Heart left ventricle (tissue), 16 donors: ENCODE results near the gene MCTP1. TPM values are rescaled to one million over a fixed set of nuclear protein-coding genes. Genes with fewer than 3 reads are reported as not detected.

Experiments
- ATAC-seq, 4 donors: fragments of 200-7000 bp; cut with Tn5 transposase; one replicate each; pipeline ENCODE4 v1.9.1; 2020 to 2022; ENCODE audit warnings: moderate library complexity in 4 of 4, mild to moderate bottlenecking in 3 of 4, moderate number of reproducible peaks in 1 of 4
- DNase-seq, 5 donors: peaks; one replicate each; pipeline ENCODE4 v3.0.0-alpha.2; 2020
- H3K27ac ChIP-seq, 12 donors: fragments of 200-600 bp; sonication (generic) in 4 of 12; one replicate each; pipeline versions ENCODE4 v1.5.0 to v1.8.0; 2016 to 2022; ENCODE audit warnings: mild to moderate bottlenecking in 2 of 12
- H3K27me3 ChIP-seq, 9 donors: fragments of 200-600 bp; sonication (generic) in 2 of 9; one replicate each; pipeline versions ENCODE4 v1.5.1 to v1.8.0; 2016 to 2022; ENCODE audit warnings: mild to moderate bottlenecking in 3 of 9
- H3K36me3 ChIP-seq, 9 donors: fragments of 200-600 bp; sonication (generic) in 2 of 9; one replicate each; pipeline versions ENCODE4 v1.5.0 to v1.8.0; 2018 to 2022; ENCODE audit warnings: mild to moderate bottlenecking in 2 of 9
- H3K4me1 ChIP-seq, 12 donors: fragments of 200-600 bp; sonication (generic) in 4 of 12; one replicate each; pipeline versions ENCODE4 v1.5.0 to v1.8.0; 2016 to 2022; ENCODE audit warnings: mild to moderate bottlenecking in 3 of 12
- H3K4me3 ChIP-seq, 12 donors: fragments of 200-600 bp; sonication (generic) in 4 of 12; one replicate each; pipeline versions ENCODE4 v1.5.0 to v1.8.0; 2017 to 2022; ENCODE audit warnings: mild to moderate bottlenecking in 9 of 12, moderate library complexity in 4 of 12
- H3K9me3 ChIP-seq, 12 donors: fragments of 200-600 bp; sonication (generic) in 4 of 12; one replicate each; pipeline versions ENCODE4 v1.5.0 to v1.8.0; 2016 to 2022; ENCODE audit warnings: mild to moderate bottlenecking in 1 of 12
- CTCF ChIP-seq, 12 donors: fragments of 200-600 bp; sonication (generic) in 4 of 12; IDR thresholded peaks; one replicate each; pipeline versions ENCODE4 v1.5.0 to v1.8.0; 2018 to 2022; ENCODE audit warnings: antibody characterized with exemption in 12 of 12, mild to moderate bottlenecking in 5 of 12
- POLR2A ChIP-seq, 2 donors: fragments of 450-650 bp; IDR thresholded peaks; one replicate each; pipeline ENCODE4 v1.6.1; 2017; ENCODE audit warnings: antibody characterized with exemption in 2 of 2, mild to moderate bottlenecking in 2 of 2, moderate library complexity in 2 of 2
- WGBS, 4 donors: extraction: QIAGEN DNeasy Blood & Tissue Kit in 2 of 4; methylation state at CpG; one replicate each; pipeline versions ENCODE4 v1.1.5 to v1.1.7; 2013 to 2018; 5-methylcytosine and 5-hydroxymethylcytosine counted together
- intact Hi-C, 10 donors: fragments of 100-400 bp; cut with DNase I; formaldehyde crosslinking; loops; one replicate each; pipeline versions ENCODE4 v1.11.1 to v1.14.2; 2022
- polyA plus RNA-seq, 2 donors: library from polyadenylated mRNA; stranded (reverse); fragments of 200-250 nt; gene quantifications; one replicate each; pipeline ENCODE4 v1.2.3, GENCODE V29; 2013
- total RNA-seq, 9 donors: library from RNA; depleted of rRNA in 2 of 9; stranded (reverse); fragments of >200 nt in 2 of 9; fragmentation: NEBNext Ultra II Directional in 3 of 9; extraction: Animal tissue kit (Norgen Biotek cat#: 25700) in 3 of 9; gene quantifications; one replicate each; pipeline versions ENCODE4 v1.1.0 to v1.2.4, GENCODE V29; 2016 to 2023
- donor health status: ischemic (EF 13 %, LVEDD 7.1; RV severe dilation, severe dysfunction).
- donor health status: healthy with polysubstance abuse.
- donor health status: DM: no; HTN: yes; CAD: no.
- donor health status: DM: no; HTN: no; CAD: no.
- donor health status: ischemic (EF 25% LVEDD 6.9; RV normal size, moderate dysfunction).
- donor health status: ischemic (EF 25% LVEDD 5.7; RV mildly dilated, moderate dysfunction).
- donor health status: healthy.
- donor health status: DM: yes; HTN: yes; CAD: no.
- donor health status: ischemic (EF 35%, LVEDD 5.7; RV mildly dilated, moderate dysfunction).
- donor health status: nonischemic (EF 11% LVEDD 7.7; RV severe dilation, severe dysfunction).
- donor health status: DM: yes; HTN: yes; CAD: no.
- donor health status: PGD.
- donor health status: ischemic (EF 29% LVEDD 5.4; RV normal size, mild dysfunction).
- donor health status: nonischemic (EF 23%, LVEDD 6.1; RV moderate dilation, normal function).

Gene MCTP1
- total and polyA plus RNA-seq, 11 donors: 0.91 to 28.4 (median 6.1) TPM

- intact Hi-C loops: no loop called here
- H3K27ac ChIP-seq: no peak overlapping the region
- ATAC-seq: no peak
- DNase-seq: no peak
- no peaks in the 10 kb centered on the region for H3K36me3 ChIP-seq
- no peaks in the 10 kb centered on the region for H3K27me3 ChIP-seq
- no peaks in the 10 kb centered on the region for H3K4me1 ChIP-seq
- H3K9me3 ChIP-seq: peaks cover 0 to 4% (median 0%) of the 10 kb centered on the region in 12 donors
- TF ChIP-seq CTCF (IDR thresholded peaks at IDR 0.05) (no peak), POLR2A (IDR thresholded peaks at IDR 0.05) (no peak)
- no peak overlapping the region for H3K4me3 ChIP-seq
Observed at GRCh38 chr5:94810281-94810680, 474.6 kb downstream of the MCTP1 start.

GRCh38 chr5:94808497-94808896 is 476.4 kb downstream of the MCTP1 start:
- TF ChIP-seq CTCF (IDR thresholded peaks at IDR 0.05) (no peak), POLR2A (IDR thresholded peaks at IDR 0.05) (no peak)
- Histone ChIP-seq H3K36me3 (no peaks in the 10 kb centered on the region), H3K9me3 (peaks cover 0 to 4% (median 0%) of the 10 kb centered on the region in 12 donors), H3K27ac (no peak overlapping the region), H3K27me3 (no peaks in the 10 kb centered on the region), H3K4me1 (no peaks in the 10 kb centered on the region), H3K4me3 (no peak overlapping the region)
- intact Hi-C loops: no loop called here
- no peak for DNase-seq
- ATAC-seq: no peak

GRCh38 chr5:94807985-94808384 is 476.9 kb downstream of the MCTP1 start:
- Histone ChIP-seq H3K27ac (no peak overlapping the region), H3K27me3 (no peaks in the 10 kb centered on the region), H3K9me3 (peaks cover 0 to 4% (median 0%) of the 10 kb centered on the region in 12 donors), H3K4me1 (no peaks in the 10 kb centered on the region), H3K36me3 (no peaks in the 10 kb centered on the region), H3K4me3 (no peak overlapping the region)
- WGBS, 4 donors: 81 to 93% (median 89%) methylated on average over 1 of the region's 1 CpG
- ATAC-seq (no peak), DNase-seq (no peak)
- no peak for TF ChIP-seq CTCF (IDR thresholded peaks at IDR 0.05)
- no peak for TF ChIP-seq POLR2A (IDR thresholded peaks at IDR 0.05)
- intact Hi-C loops: no loop called here

GRCh38 chr5:94802450-94802849 is 482.4 kb downstream of the MCTP1 start:
- intact Hi-C loops: no loop called here
- ATAC-seq (no peak), DNase-seq (no peak)
- no peaks in the 10 kb centered on the region for H3K27me3 ChIP-seq
- no peaks in the 10 kb centered on the region for H3K36me3 ChIP-seq
- WGBS, 4 donors: 76 to 79% (median 78%) methylated on average over 2 of the region's 2 CpGs
- H3K27ac ChIP-seq: no peak overlapping the region
- no peaks in the 10 kb centered on the region for H3K9me3 ChIP-seq
- no peak for TF ChIP-seq CTCF (IDR thresholded peaks at IDR 0.05)
- TF ChIP-seq POLR2A (IDR thresholded peaks at IDR 0.05): no peak
- no peaks in the 10 kb centered on the region for H3K4me1 ChIP-seq
- no peak overlapping the region for H3K4me3 ChIP-seq
